ENCODE data around the gene SLC5A11.
"Not testable (repeated sequence)": the region's sequence is repeated elsewhere in the genome, so short reads cannot be mapped to it uniquely, and the experiment has no call there.

The SLC5A11 gene

GRCh38 chr16:24845726-24846547, at the start of gene SLC5A11:
TSS of gene SLC5A11 (plus strand) at chr16:24845963. CDS start at chr16:24858644, 12,681 bp downstream.
- DNase-seq, result no peak

DNA sequence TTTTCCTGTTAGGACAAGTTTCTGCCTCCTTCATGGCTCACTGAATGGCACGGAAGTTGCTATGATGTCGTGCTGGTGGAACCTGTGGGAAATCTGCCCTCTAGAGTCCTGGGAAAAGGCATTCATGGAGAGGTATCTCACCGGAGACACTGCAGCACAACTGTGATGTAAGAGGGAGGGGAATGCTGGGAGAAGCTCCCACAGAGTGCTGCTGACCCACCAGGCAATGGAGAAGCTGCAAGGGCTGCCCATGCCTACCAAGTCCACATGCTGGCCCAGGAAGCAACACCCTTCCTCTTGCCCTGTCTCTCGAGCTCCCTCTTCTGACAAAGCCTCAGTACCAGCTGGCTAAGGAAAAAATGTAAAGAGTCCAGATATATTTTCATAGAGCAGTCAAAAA, 45.2 kb upstream of the SLC5A11 start:
- DNase-seq, result peak; percentile 3

DNA sequence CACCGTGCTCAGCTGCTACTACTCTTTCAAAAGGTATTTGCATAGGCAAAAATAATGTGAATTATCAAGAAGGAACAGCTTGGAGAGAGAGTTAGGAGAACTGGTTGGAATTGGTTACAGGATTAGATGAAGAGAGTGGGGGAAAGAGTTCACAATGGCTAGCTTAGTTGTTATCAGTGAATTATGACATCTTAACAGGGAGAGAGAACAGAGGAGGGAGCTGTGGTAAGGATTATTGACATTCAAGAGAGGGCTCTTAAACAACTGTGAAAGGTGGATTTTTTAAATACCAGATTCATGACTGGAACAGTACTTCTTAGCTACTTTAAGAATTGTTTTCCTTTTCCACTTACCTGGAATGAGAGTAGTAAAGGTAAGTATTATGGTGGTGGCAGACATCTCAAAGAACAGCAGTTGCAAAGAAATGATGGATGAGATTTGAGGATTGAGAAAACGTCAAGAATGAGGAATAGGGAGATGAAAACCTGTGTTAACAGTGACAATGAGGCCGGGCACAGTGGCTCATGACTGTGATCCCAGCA, 43.9 kb upstream of the SLC5A11 start:
- no peak for DNase-seq

DNA sequence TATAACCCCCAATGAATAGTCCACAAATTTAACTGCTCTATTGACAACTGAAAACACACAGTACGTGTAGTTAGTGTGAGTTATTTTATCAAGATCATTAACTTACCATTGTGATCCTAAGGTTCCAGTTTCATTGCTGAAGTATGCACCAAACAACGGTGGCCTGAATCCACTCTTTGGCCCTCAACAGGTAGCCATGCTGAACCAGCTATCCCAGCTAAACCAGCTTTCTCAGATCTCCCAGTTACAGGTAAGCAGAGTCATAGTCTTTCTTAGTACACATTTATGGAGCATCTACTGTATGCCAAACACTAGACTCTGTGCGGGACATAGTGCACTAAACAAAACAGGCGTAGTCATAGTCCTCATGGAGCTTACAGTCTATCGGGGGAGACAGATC, 40.3 kb upstream of the SLC5A11 start:
- DNase-seq, result no peak

DNA sequence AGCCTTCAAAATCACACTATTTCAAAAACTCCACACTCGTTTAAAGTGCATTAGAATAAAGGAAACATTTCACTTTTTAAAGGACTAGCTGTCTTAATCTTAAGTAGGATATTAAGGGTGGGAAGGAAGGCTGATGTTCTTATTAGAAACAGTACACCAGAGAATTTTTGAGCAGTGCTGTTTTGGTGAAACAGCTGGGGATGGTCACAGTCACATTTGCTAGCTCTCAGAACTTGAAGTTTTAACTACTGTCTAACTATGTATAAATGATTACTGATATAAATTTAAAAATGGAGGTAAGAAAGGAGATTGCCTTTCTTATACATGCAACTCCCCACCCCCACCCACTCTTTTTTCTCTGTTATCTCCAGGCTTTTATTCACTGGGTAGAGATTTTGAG, 38.5 kb upstream of the SLC5A11 start:
- no peak for DNase-seq

- no peak for DNase-seq
These were observed 34.6 kb upstream of the SLC5A11 start for GRCh38 chr16:24810951-24811843.

- not testable (repeated sequence) for DNase-seq
These were observed 33.0 kb upstream of the SLC5A11 start for GRCh38 chr16:24812813-24813212.

DNA sequence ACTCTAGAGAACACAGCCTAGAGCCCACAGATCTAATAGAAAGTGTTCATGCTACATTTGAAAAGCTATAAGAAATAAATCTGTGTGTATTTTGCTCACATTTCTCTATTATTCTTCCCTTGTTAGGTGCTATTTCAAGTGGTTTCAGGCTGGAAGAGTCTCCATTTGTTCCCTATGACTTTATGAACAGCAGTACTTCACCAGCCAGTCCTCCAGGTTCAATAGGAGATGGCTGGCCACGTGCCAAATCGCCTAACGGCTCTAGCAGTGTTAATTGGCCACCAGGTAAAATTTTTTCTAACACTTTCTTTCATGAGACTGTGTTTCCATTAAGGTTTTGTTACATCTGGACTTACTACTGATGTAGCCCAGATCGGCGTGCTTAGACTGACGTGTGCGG, 30.7 kb upstream of the SLC5A11 start:
- DNase-seq, result no peak

GRCh38 chr16:24816688-24817087, 29.1 kb upstream of the SLC5A11 start:
- no peak for DNase-seq

- no peak for DNase-seq
These were observed 26.2 kb upstream of the SLC5A11 start for GRCh38 chr16:24819462-24820040.

DNA sequence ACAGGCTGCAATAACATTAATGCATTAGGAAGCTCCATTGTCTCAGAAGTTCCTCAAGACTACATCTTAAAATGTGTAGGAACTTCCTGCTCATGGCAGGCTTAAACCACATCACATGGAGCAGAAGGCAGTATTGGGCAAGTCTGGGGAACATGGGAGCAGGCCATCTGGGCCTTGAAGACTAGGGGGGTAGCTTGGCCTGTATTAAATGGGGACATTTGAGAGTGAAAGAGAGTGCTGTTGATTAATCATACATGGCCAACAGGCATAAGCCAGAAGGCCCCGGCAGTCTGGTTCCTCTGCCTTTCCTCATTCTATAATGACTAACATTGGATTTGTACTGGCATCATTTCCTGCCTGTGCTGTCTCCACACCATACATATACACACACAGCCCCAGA, 25.2 kb upstream of the SLC5A11 start:
- DNase-seq, result no peak

GRCh38 chr16:24821129-24821528, 24.6 kb upstream of the SLC5A11 start:
- no peak for DNase-seq

GRCh38 chr16:24822542-24822941, 23.2 kb upstream of the SLC5A11 start:
- no peak for DNase-seq

GRCh38 chr16:24822974-24823373, 22.8 kb upstream of the SLC5A11 start:
- DNase-seq, result no peak

DNA sequence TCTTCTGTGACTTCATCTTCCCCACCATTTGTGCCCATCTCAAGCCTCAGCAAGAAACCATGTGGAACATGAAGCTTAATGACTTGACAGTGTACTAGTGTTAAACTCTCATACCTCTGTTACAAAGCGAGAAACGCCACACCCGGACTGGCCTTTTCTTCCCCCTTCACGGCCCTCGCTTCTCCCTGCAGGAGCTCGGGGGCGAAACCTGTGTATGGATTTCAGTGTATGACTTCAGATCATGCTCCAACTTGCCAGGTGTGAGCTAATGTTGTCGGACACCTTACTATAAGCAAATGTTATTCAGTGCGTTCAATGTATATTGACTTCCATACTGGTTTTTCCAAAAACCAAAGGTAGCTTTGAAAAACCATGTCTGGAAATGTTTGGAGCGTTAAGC, 20.1 kb upstream of the SLC5A11 start:
- DNase-seq, result no peak

- DNase-seq, result no peak
These were observed 19.6 kb upstream of the SLC5A11 start for GRCh38 chr16:24826096-24826690.

DNA sequence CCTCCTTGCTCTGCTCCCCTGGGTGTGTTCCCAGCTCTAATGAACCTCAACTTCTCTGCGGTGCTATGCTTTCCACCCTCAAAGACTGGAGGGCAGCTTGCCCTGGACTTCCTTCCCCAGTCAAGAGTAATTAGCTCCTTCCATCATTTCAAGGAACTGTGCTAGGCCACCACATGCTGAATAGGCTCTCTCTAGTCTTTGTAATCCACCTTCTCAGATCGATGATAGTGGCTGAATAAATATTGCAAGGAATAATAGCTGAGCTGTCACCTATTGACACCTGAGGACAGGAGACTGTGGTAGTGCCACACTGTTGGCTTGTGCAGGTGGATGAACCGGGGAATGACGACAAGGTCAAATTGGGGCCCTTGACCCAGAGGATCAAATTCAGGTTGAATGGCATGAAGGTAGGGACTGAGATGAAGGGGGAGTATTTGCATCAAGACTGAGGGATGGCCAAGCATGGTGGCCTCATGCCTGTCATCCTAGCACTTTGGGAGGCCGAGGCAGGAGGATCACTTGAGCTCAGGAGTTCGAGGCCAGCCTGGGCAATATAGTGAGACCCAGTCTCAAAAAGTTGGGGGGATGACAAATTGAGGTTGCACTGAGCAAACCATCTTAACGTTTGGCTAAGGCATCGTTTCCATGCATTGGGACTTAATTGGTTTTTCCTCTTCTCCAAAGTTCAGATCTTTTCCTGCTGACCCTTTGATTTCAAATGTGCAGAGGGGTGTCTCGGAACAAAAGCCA, 18.8 kb upstream of the SLC5A11 start:
- no peak for DNase-seq

GRCh38 chr16:24829153-24829552, 16.6 kb upstream of the SLC5A11 start:
- no peak for DNase-seq

- DNase-seq, result no peak
These were observed 12.4 kb upstream of the SLC5A11 start for GRCh38 chr16:24833352-24833751.

GRCh38 chr16:24834459-24835335, 11.1 kb upstream of the SLC5A11 start:
- DNase-seq, result no peak

DNA sequence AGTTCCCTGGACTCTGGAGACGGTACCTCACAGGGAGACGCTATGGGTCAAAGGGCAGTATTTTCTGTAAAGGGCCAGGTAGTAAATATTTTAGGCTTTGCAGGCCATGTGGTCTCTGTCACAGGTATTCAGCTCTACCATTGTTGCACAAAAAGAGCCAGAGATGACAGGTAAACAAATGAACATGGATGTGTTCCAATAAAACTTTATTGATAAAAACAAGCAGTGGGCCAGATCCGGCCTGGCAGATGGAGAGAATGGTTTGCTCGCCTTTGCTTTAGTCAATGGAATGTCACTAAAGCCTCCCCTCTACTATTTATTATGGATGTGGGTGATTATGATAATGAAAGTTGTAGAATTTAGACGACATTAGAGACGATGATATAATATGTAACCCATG, 8.9 kb upstream of the SLC5A11 start:
- DNase-seq, result no peak
